Vagina (tissue), 2 donors: Measurements from ENCODE around the gene FAM98B. TPM values are rescaled to one million over a fixed set of nuclear protein-coding genes. Genes with fewer than 3 reads are reported as not detected.

ENCODE experiments used
- DNase-seq, 2 donors: peaks; one replicate each; pipeline ENCODE4 v3.0.0-alpha.2; 2017; ENCODE audit errors: extremely low spot score in 2 of 2
- H3K27ac ChIP-seq: fragments of 200-600 bp; sonication (generic); one replicate; pipeline ENCODE4 v1.5.1; 2019
- H3K27me3 ChIP-seq: fragments of 200-600 bp; sonication (generic); one replicate; pipeline ENCODE4 v1.5.1; 2019
- H3K36me3 ChIP-seq, 2 donors: fragments of 200-600 bp; sonication (generic); one replicate each; pipeline ENCODE4 v1.5.1; 2017 to 2019
- H3K4me1 ChIP-seq: fragments of 200-600 bp; sonication (generic); one replicate; pipeline ENCODE4 v1.5.1; 2019
- H3K4me3 ChIP-seq, 2 donors: fragments of 200-600 bp; sonication (generic); 1 replicate in 1 of 2; 2 replicates in 1 of 2; pipeline ENCODE4 v1.5.1; 2016 to 2019
- H3K9me3 ChIP-seq: fragments of 200-600 bp; sonication (generic); one replicate; pipeline ENCODE4 v1.5.1; 2019
- POLR2A ChIP-seq, 2 donors: fragments of 450-650 bp; IDR thresholded peaks; one replicate each; pipeline ENCODE4 v1.6.1; 2017; ENCODE audit warnings: antibody characterized with exemption in 2 of 2, mild to moderate bottlenecking in 2 of 2, moderate library complexity in 2 of 2
- POLR2AphosphoS5 ChIP-seq, 2 donors: sonication (generic); formaldehyde crosslinking; IDR thresholded peaks; one replicate each; pipeline ENCODE4 v1.9.0; 2017; ENCODE audit warnings: antibody characterized with exemption in 2 of 2, mild to moderate bottlenecking in 2 of 2, low read depth in 1 of 2; ENCODE audit not compliant: insufficient read depth in 1 of 2
- intact Hi-C: fragments of 100-400 bp; cut with DNase I; formaldehyde crosslinking; loops from one replicate; pipeline ENCODE4 v1.15.1; 2023
- total RNA-seq: library from RNA; depleted of rRNA; stranded (reverse); fragments of >200 nt; gene quantifications from one replicate; pipeline ENCODE4 v1.2.3, GENCODE V29; 2016
- TF ChIP-seq, protein P1 (sequence below), 3 experiments: fragments of 450-650 bp in 2 of 3; fragments of 200-600 bp in 1 of 3; sonication (generic) in 1 of 3; IDR thresholded peaks; one replicate each; pipeline ENCODE4 v1.5.1; 2017 to 2019; ENCODE audit warnings: antibody characterized with exemption in 3 of 3, mild to moderate bottlenecking in 2 of 3, moderate library complexity in 2 of 3

FAM98B gene
- total RNA-seq, 1 donor from 2014 or later = 18.7 TPM

DNA sequence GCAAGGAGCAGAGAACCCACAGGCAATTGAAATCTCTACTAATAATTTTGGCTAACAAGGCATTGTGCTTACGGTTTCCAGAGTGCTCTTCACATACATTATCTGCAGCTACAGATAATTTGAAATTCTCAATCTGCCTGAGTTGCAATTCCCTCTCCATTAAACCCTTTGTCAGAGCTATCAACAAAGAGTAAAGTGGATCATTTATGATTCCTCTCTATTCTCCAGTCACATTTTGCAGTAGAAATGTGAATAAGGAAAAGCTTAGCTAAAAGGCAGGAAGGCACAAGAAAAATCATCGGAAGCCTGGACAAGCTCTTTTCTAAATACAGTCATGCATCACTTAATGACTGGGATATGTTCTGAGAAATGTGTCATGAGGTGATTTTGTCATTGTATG lies 49.6 kb downstream of the FAM98B start:
- H3K27ac ChIP-seq = no peak overlapping the region
- H3K4me3 ChIP-seq = no peak overlapping the region
- no peaks in the 10 kb centered on the region for H3K36me3 ChIP-seq
- no peaks in the 10 kb centered on the region for H3K9me3 ChIP-seq
- TF ChIP-seq, protein P1, sequence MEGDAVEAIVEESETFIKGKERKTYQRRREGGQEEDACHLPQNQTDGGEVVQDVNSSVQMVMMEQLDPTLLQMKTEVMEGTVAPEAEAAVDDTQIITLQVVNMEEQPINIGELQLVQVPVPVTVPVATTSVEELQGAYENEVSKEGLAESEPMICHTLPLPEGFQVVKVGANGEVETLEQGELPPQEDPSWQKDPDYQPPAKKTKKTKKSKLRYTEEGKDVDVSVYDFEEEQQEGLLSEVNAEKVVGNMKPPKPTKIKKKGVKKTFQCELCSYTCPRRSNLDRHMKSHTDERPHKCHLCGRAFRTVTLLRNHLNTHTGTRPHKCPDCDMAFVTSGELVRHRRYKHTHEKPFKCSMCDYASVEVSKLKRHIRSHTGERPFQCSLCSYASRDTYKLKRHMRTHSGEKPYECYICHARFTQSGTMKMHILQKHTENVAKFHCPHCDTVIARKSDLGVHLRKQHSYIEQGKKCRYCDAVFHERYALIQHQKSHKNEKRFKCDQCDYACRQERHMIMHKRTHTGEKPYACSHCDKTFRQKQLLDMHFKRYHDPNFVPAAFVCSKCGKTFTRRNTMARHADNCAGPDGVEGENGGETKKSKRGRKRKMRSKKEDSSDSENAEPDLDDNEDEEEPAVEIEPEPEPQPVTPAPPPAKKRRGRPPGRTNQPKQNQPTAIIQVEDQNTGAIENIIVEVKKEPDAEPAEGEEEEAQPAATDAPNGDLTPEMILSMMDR (IDR thresholded peaks at IDR 0.05) = no peak
- TF ChIP-seq POLR2A (IDR thresholded peaks at IDR 0.05) = no peak
- TF ChIP-seq POLR2AphosphoS5 (IDR thresholded peaks at IDR 0.05; ENCODE audit: insufficient read depth in 1 of 2, low read depth in 1 of 2) = no peak
- H3K4me1 ChIP-seq = no peaks in the 10 kb centered on the region
- H3K27me3 ChIP-seq = no peaks in the 10 kb centered on the region
- no peak for DNase-seq
- intact Hi-C loops = no loop called here

DNA sequence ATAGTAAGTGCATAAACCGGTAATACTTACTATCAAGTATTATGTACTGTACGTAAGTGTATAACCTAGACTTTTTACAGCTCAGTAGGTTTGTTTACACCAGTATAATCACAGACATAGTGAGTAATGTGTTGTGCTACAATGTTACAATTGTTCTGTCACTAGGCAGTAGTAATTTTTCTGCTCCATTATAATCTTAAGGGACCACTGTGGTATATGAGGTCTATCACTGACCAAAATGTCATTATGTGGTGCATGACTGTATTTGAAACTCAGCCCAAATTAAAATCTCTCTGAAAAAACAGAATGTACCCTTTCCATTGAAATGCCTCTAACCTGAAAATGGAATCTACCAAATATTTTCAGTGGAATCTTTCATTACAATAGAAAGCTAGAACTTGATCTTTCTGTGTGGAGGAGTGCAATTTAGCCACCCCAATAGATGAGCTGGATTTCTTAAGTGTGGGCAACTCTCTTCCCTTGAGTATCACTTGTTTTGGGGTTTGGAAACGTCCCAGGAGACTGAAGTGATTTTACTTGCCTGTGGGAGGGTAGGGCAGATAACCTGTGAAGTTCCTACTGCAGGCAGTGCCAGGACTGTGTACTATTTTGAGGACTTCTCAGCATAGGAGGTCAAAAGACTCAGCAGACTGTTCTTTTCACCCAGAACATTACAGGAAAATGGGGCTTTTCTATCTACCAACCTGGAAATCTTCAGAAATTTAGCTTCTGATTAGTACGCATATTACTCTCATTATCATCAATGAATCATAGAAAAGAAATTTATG lies 50.9 kb downstream of the FAM98B start:
- Histone ChIP-seq H3K27ac (no peak overlapping the region), H3K36me3 (no peaks in the 10 kb centered on the region), H3K4me1 (no peaks in the 10 kb centered on the region), H3K27me3 (no peaks in the 10 kb centered on the region), H3K9me3 (no peaks in the 10 kb centered on the region), H3K4me3 (no peak overlapping the region)
- intact Hi-C loops = no loop called here
- DNase-seq = no peak
- TF ChIP-seq POLR2AphosphoS5 (IDR thresholded peaks at IDR 0.05; ENCODE audit: insufficient read depth in 1 of 2, low read depth in 1 of 2) = no peak
- TF ChIP-seq, protein P1 (IDR thresholded peaks at IDR 0.05) = no peak
- no peak for TF ChIP-seq POLR2A (IDR thresholded peaks at IDR 0.05)

DNA sequence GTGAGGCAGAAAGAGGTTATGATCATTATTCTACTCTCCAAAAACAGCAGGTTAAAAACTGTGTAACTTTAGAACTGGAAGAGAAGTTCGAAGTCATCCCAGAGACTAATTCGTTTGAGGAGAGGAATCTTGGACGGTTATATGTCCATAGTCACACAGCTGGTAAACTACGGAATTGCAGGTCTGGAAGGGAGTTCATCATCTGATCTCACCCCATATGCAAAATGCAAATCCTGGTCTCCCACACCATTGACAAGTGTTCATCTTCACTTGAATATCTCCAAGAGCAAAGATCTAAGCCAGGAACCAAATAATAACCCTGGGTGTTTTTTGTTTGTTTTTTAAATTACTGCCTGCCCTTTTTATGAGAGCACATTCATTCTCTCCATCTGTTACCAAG lies 53.1 kb downstream of the FAM98B start:
- Histone ChIP-seq H3K4me3 (no peak overlapping the region), H3K4me1 (no peaks in the 10 kb centered on the region), H3K27ac (no peak overlapping the region), H3K9me3 (no peaks in the 10 kb centered on the region), H3K27me3 (no peaks in the 10 kb centered on the region), H3K36me3 (no peaks in the 10 kb centered on the region)
- intact Hi-C loops = no loop called here
- DNase-seq = no peak
- TF ChIP-seq POLR2AphosphoS5 (IDR thresholded peaks at IDR 0.05; ENCODE audit: insufficient read depth in 1 of 2, low read depth in 1 of 2) = no peak
- TF ChIP-seq, protein P1 (IDR thresholded peaks at IDR 0.05) = no peak

DNA sequence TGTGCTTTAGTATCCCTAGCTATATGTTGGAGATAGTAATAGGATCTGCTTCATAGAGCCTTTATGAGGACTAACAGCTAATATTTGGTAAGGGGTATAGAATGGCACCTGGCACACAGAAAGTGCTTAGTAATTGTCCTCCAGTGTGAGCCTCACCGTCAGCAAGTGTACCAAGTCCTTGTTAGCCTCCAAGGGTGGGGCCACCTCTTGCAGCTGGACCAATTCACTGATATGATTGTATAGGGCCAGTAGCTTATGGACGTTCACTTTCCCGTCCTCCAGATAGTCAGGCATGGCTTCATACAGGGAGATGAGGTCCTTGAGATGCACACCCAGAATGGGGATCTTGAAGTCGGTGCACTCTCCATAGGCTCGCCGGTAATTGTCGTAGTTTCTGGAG lies 53.6 kb downstream of the FAM98B start:
- TF ChIP-seq, protein P1 (IDR thresholded peaks at IDR 0.05) = no peak
- TF ChIP-seq POLR2AphosphoS5 (IDR thresholded peaks at IDR 0.05; ENCODE audit: insufficient read depth in 1 of 2, low read depth in 1 of 2) = no peak
- no peak for TF ChIP-seq POLR2A (IDR thresholded peaks at IDR 0.05)
- intact Hi-C loops = no loop called here

DNA sequence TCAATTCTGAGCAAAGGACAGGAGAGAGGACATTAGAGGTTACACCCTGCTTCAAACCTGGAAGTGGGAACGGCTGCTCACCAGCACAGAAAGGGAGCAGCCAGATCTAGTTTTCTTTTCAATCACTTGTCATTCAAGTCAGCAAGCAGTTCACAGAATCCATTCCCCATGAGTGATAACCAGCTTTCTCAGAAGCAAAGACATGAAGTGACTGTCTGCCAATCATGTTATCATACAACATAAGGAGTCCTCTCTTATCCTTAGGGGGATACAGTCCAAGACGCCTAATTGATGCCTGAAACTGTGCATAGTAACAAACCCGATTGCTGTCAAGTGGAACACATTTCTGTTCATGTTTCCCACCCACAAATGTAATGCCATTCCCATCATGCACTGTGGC lies 54.7 kb downstream of the FAM98B start:
- DNase-seq = no peak
- no peaks in the 10 kb centered on the region for H3K27me3 ChIP-seq
- H3K4me3 ChIP-seq = no peak overlapping the region
- no peaks in the 10 kb centered on the region for H3K36me3 ChIP-seq
- no peaks in the 10 kb centered on the region for H3K4me1 ChIP-seq
- no peak overlapping the region for H3K27ac ChIP-seq
- no peaks in the 10 kb centered on the region for H3K9me3 ChIP-seq
- intact Hi-C loops = no loop called here
- TF ChIP-seq POLR2AphosphoS5 (IDR thresholded peaks at IDR 0.05; ENCODE audit: insufficient read depth in 1 of 2, low read depth in 1 of 2) = no peak
- no peak for TF ChIP-seq POLR2A (IDR thresholded peaks at IDR 0.05)
- TF ChIP-seq, protein P1 (IDR thresholded peaks at IDR 0.05) = no peak

More for the DNA sequence above, 53.6 kb downstream of the FAM98B start:
- Histone ChIP-seq H3K9me3 (no peaks in the 10 kb centered on the region), H3K4me1 (no peaks in the 10 kb centered on the region), H3K27me3 (no peaks in the 10 kb centered on the region), H3K36me3 (no peaks in the 10 kb centered on the region), H3K4me3 (no peak overlapping the region), H3K27ac (no peak overlapping the region)
- no peak for DNase-seq
